ENCODE data around the gene ALKBH2. TPM values are rescaled to one million over a fixed set of nuclear protein-coding genes. Genes with fewer than 3 reads are reported as not detected.

ALKBH2 gene
- total RNA-seq, 1 donor from 2014 or later = 31.4 TPM

DNA sequence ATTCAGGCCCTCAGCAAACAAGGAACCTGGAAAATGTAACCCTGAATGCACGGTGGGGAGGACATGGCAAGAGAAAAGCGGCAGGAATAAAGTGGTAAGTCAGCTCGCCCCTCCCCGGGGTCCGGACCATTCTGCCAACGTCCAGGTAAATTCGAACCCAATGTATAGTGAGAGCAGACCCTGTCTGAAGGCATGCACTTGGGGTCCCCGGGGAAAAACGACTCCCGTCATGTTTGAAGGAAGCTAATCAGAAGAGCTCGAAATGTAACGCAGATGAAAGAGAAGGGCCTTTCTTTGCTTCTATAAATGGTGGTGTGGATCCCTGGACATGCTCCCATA is 23.3 kb upstream of the ALKBH2 start:
- Mint-ChIP-seq H3K36me3 (no peaks in the 10 kb centered on the region), H3K9me3 (no peaks in the 10 kb centered on the region), H3K4me1 (ENCODE audit: unreplicated experiment) (peaks cover 38% of the 10 kb centered on the region), H3K27ac (peak overlapping the region; percentile 65), H3K27me3 (no peaks in the 10 kb centered on the region), H3K4me3 (peak overlapping the region; percentile 43)
- no peak for DNase-seq (ENCODE audit: extremely low spot score, unreplicated experiment)
- TF ChIP-seq, protein P1, sequence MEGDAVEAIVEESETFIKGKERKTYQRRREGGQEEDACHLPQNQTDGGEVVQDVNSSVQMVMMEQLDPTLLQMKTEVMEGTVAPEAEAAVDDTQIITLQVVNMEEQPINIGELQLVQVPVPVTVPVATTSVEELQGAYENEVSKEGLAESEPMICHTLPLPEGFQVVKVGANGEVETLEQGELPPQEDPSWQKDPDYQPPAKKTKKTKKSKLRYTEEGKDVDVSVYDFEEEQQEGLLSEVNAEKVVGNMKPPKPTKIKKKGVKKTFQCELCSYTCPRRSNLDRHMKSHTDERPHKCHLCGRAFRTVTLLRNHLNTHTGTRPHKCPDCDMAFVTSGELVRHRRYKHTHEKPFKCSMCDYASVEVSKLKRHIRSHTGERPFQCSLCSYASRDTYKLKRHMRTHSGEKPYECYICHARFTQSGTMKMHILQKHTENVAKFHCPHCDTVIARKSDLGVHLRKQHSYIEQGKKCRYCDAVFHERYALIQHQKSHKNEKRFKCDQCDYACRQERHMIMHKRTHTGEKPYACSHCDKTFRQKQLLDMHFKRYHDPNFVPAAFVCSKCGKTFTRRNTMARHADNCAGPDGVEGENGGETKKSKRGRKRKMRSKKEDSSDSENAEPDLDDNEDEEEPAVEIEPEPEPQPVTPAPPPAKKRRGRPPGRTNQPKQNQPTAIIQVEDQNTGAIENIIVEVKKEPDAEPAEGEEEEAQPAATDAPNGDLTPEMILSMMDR (conservative IDR thresholded peaks at IDR 0.05) = no peak

DNA sequence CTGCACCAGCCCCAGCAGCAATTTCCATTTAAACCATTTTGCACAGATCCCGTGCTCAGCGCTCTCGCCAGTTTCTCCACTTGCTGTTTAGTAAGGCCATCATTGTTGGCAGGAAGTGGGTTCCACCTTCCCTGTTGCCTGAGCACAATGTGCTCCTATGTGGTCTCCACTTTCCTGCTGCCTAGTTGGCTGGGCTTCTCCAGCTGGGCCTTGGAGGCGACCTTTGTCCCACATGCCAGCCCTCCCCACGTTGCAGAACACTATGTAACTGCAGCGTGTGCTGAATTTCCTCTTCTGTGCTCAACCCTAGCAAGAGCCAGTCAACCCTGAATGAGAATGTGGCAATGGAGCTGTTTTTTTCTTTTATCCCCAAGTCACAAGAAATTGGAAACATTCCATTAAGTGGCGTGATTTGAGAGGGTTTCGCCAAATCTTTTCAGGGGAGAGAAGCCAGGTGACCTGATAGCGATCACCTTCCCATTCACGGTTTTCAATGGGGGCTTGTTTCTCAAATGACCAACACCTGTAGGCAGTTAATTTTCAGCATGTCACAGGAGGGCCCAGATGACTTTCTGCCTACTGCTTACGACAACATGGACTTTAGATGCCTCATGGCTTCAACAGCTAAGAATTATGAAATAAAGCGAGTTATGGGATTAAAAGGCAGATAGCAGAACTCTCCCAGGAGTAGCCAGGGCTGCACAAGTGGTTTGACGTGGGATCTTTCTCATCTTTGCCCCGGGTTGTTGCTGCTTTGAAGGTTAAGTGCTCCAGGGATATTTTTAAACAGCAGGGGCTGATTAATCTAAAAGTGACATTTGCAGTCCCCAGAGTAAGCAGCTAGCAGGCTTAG is 22.7 kb upstream of the ALKBH2 start, which contains the start of gene ACACB:
Gene ACACB, plus strand, starts transcription at position 830 of the 853 bp plus-strand sequence. CDS start 22,819 bp downstream, outside the sequence.
- TF ChIP-seq, protein P1 (conservative IDR thresholded peaks at IDR 0.05) = no peak
- no peaks in the 10 kb centered on the region for H3K27me3 Mint-ChIP-seq
- no peaks in the 10 kb centered on the region for H3K36me3 Mint-ChIP-seq
- DNase-seq (ENCODE audit: extremely low spot score, unreplicated experiment) = no peak
- H3K27ac Mint-ChIP-seq = peak within 1 kb of the TSS; percentile 65
- no peaks in the 10 kb centered on the region for H3K9me3 Mint-ChIP-seq
- H3K4me3 Mint-ChIP-seq = peak within 1 kb of the TSS; percentile 69
- peaks cover 40% of the 10 kb centered on the region for H3K4me1 Mint-ChIP-seq (ENCODE audit: unreplicated experiment)

DNA sequence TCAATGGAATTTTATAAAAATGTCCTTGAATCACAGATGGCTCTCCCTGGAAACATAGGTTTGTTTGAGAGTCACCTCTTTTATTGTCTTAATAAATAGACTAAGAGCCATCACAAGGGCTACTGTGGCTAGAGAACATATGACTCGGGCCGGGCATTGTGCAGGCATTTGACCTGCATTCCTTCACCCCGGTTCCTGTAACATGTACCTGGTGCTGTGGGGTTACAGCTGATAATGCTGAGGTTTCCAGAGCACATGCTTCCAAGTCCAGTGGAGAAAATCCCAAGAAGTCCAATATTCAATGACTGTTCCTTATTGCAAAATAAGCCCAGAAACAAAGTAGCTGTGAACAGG is 22.1 kb upstream of the ALKBH2 start:
- H3K4me3 Mint-ChIP-seq = peak overlapping the region; percentile 4
- no peaks in the 10 kb centered on the region for H3K27me3 Mint-ChIP-seq
- H3K36me3 Mint-ChIP-seq = no peaks in the 10 kb centered on the region
- TF ChIP-seq, protein P1 (conservative IDR thresholded peaks at IDR 0.05) = no peak
- no peak for DNase-seq (ENCODE audit: extremely low spot score, unreplicated experiment)
- H3K27ac Mint-ChIP-seq = peak overlapping the region; percentile 65
- H3K4me1 Mint-ChIP-seq (ENCODE audit: unreplicated experiment) = peaks cover 46% of the 10 kb centered on the region
- no peaks in the 10 kb centered on the region for H3K9me3 Mint-ChIP-seq

DNA sequence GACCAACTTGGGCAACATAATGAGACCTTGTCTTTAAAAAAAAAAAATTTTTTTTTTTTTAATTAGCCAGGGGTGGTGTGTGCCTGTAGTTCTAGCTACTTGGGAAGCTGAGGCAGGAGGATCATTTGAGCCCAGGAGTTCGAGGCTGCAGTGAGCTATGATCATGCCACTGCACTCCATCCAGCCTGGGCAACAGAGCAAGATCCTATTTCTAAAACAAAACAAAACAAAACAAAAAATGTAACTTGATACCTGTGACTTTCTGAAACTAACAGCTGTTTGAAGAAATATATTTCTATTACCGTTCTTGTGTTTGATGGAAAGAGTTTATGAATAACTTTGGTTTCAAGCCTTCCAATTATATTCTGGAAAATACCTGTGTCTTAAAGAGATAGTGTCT is 21.4 kb upstream of the ALKBH2 start:
- Mint-ChIP-seq H3K27ac (no peak overlapping the region), H3K9me3 (no peaks in the 10 kb centered on the region), H3K4me1 (ENCODE audit: unreplicated experiment) (peaks cover 49% of the 10 kb centered on the region), H3K4me3 (no peak overlapping the region), H3K27me3 (no peaks in the 10 kb centered on the region), H3K36me3 (no peaks in the 10 kb centered on the region)
- TF ChIP-seq, protein P1 (conservative IDR thresholded peaks at IDR 0.05) = no peak
- DNase-seq (ENCODE audit: extremely low spot score, unreplicated experiment) = no peak

DNA sequence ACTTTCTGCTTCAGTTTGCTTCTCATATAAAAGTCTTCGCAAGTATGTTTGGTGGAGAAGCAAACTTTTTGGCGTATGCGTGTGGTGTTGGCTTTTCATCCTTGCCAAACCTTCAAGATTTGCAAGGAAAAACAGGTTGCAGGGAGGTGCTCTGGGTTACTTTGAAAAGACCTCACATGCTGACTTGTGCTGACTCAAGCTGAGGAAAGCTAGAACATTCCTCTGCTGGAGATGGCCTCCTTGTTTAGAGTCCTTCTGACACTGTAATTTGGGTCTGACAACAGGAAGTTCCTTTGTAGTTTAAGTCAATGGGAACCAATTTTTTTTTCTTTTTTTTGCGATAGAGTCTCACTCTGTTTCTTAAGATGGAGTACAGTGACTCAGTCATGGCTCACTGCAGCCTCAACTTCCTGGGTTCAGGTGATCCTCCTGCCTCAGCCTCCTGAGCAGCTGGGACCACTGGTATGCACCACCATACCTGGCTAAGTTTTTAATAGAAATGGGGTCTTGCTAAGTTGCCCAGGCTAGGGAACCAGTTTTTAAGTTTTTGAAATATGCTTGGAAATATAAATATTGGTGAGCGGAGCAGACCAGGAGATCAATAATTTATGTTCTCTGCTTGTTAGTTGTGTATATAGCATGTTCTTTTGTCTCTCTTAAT is 20.5 kb upstream of the ALKBH2 start:
- peaks cover 4% of the 10 kb centered on the region for H3K36me3 Mint-ChIP-seq
- no peaks in the 10 kb centered on the region for H3K27me3 Mint-ChIP-seq
- H3K4me1 Mint-ChIP-seq (ENCODE audit: unreplicated experiment) = peaks cover 53% of the 10 kb centered on the region
- H3K27ac Mint-ChIP-seq = no peak overlapping the region
- no peak for DNase-seq (ENCODE audit: extremely low spot score, unreplicated experiment)
- no peaks in the 10 kb centered on the region for H3K9me3 Mint-ChIP-seq
- peak overlapping the region; percentile 58 for H3K4me3 Mint-ChIP-seq
- TF ChIP-seq, protein P1 (conservative IDR thresholded peaks at IDR 0.05) = no peak
